ENCODE data around the gene DNAH2. TPM values are rescaled to one million over a fixed set of nuclear protein-coding genes. Genes with fewer than 3 reads are reported as not detected.

DNAH2 gene
- total and polyA plus RNA-seq, 2 of the 8 experiments (the other 6 are each of a cell fraction or from before 2014, with no cell fraction given) = 0.13 to 0.18 TPM

DNA sequence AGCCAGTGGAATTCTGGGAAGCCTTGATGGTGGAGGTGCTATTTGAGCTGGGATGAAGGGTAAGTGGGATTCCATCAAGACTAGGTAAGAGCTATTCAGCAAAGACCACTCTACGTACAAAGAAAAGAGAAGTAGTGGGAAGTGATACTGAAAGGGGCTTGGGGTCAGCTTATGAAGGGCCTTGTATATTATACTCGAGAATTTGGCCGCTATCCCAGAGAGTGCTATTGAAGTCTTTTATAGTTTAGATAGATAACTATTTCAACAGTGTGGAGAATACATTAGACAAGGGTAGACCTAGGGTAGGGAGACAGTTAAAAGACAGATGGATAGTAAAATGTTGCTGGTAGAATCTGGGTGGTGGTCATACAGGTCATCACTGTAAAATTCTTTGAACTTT is 10.3 kb downstream of the DNAH2 start:
- H3K14ac ChIP-seq (ENCODE audit: insufficient read length) = no peak overlapping the region
- no peak overlapping the region for H4K5ac ChIP-seq (ENCODE audit: insufficient read length, low read depth, low read length)
- no peak overlapping the region for H3K56ac ChIP-seq (replicated peaks; ENCODE audit: insufficient read length, low read depth, low read length)
- FAIRE-seq = no peak
- H4K8ac ChIP-seq (ENCODE audit: extremely low read depth, insufficient read depth, low read length) = no peak overlapping the region
- H3K4me1 ChIP-seq (replicated peaks in 1 of 4; ENCODE audit: control insufficient read depth in 3 of 4, insufficient read depth in 4 of 4, low read length in 3 of 4) = no peaks in the 10 kb centered on the region
- H3K36me3 ChIP-seq (ENCODE audit: control insufficient read depth in 2 of 4, insufficient read depth in 4 of 4, low read length in 3 of 4) = no peaks in the 10 kb centered on the region
- H2BK15ac ChIP-seq (ENCODE audit: low read length) = no peak overlapping the region
- no peaks in the 10 kb centered on the region; a peak in 1 of 7 replicates for H3K27me3 ChIP-seq (replicated peaks in 1 of 4; ENCODE audit: control insufficient read depth in 3 of 4, extremely low read depth in 1 of 4, insufficient read depth in 3 of 4, low read length in 3 of 4)
- H3K4me3 ChIP-seq (ENCODE audit: extremely low read depth in 1 of 4, insufficient read depth in 2 of 4, low read depth in 3 of 4, low read length in 4 of 4) = no peak overlapping the region
- H2BK5ac ChIP-seq (ENCODE audit: low read depth, low read length) = no peak overlapping the region
- no peak for TF ChIP-seq GTF2F1 (IDR thresholded peaks at IDR 0.05; ENCODE audit: borderline replicate concordance, low read depth, low read length)
- H3K23ac ChIP-seq (ENCODE audit: insufficient read length) = no peak overlapping the region
- H4K20me1 ChIP-seq (replicated peaks in 1 of 2; ENCODE audit: control insufficient read depth in 1 of 2, insufficient read depth in 2 of 2, low read length in 2 of 2) = no peaks in the 10 kb centered on the region
- no peak overlapping the region for H2BK12ac ChIP-seq (ENCODE audit: low read depth, low read length)
- H3K18ac ChIP-seq (ENCODE audit: extremely low read depth, low read length) = no peak overlapping the region
- no peaks in the 10 kb centered on the region for H3K23me2 ChIP-seq (ENCODE audit: low read depth, low read length)
- 88% methylated on average over 3 of the region's 3 CpGs; no CpG with 5 or more reads in 1 of the 2 experiments for WGBS, 2 experiments (ENCODE audit: extremely low coverage in 1 of 2, insufficient coverage in 1 of 2, insufficient read length in 1 of 2, insufficient replicate concordance in 2 of 2, low coverage in 1 of 2, low lambda C conversion rate in 2 of 2, missing lambda C conversion rate in 1 of 2)
- no peak overlapping the region for H4K91ac ChIP-seq (replicated peaks; ENCODE audit: insufficient read length, low read length)
- no peak overlapping the region for H3K4ac ChIP-seq (replicated peaks; ENCODE audit: insufficient read length, low read depth, low read length)
- no peak overlapping the region for H2AFZ ChIP-seq (ENCODE audit: low read length)
- no peak for DNase-seq (ENCODE audit: low read depth in 1 of 2, low spot score in 2 of 2)
- H3K4me2 ChIP-seq (ENCODE audit: insufficient read depth in 1 of 2, low read depth in 2 of 2, low read length in 2 of 2) = no peak overlapping the region
- ChIA-PET POLR2A (ENCODE audit: partially characterized antibody) (interaction anchor here (0.6 to 0.9 kb wide), 2 partner anchors 40 to 159 kb away, joined by 3 read pairs; partner anchors contain the start of gene TP53), CTCF (ENCODE audit: partially characterized antibody) (interaction anchor here (1.1 kb wide), 1 partner anchor 40 kb away, joined by 5 read pairs; the partner anchor contains the start of genes TP53 and WRAP53)
- H3K9me3 ChIP-seq (ENCODE audit: insufficient read depth in 2 of 2, low read depth in 1 of 2, low read length in 1 of 2) = no peaks in the 10 kb centered on the region
- no peak overlapping the region for H2BK120ac ChIP-seq (replicated peaks; ENCODE audit: low read depth, low read length)
- H2AK5ac ChIP-seq (ENCODE audit: low read depth, low read length) = no peak overlapping the region
- no peak overlapping the region for H2BK20ac ChIP-seq (ENCODE audit: low read length)
- no peaks in the 10 kb centered on the region; a peak in 1 of 4 replicates for H3K79me2 ChIP-seq (ENCODE audit: control insufficient read depth in 1 of 2, insufficient read depth in 2 of 2, low read length in 2 of 2)
- H3K79me1 ChIP-seq (ENCODE audit: low read depth, low read length) = no peaks in the 10 kb centered on the region
- H3K9ac ChIP-seq (replicated peaks in 1 of 4; ENCODE audit: extremely low read depth in 1 of 4, low read depth in 3 of 4, low read length in 3 of 4) = no peak overlapping the region
- H3K27ac ChIP-seq (ENCODE audit: low read depth, low read length) = no peak overlapping the region
